ENCODE data around the gene AFMID. TPM values are rescaled to one million over a fixed set of nuclear protein-coding genes. Genes with fewer than 3 reads are reported as not detected.

AFMID gene
- total RNA-seq, 1 experiment from 2014 or later = 45.1 TPM

DNA sequence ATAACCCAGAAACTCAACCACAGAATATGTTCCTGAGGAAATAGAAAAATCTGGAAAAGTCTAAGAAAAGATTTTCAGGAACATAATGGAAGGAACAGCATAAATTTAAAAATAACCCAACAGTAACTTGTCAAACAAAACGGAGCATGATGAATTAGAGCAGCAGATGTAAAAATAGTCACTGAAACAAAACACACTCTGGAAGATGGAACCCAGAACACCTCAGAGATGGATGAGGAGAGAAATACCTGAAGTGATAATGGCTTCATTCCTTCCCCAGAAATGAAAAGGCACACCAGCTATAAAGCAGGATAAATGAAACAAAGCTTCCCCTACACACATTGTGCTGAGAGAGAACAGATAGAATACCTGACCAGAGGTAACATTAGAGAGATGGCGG, 6.7 kb upstream of the AFMID start (continued):
- TF ChIP-seq, protein P1, sequence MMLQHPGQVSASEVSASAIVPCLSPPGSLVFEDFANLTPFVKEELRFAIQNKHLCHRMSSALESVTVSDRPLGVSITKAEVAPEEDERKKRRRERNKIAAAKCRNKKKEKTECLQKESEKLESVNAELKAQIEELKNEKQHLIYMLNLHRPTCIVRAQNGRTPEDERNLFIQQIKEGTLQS (CRISPR knock-in tag; conservative IDR thresholded peaks at IDR 0.05) = no peak
- TF ChIP-seq, protein P2, sequence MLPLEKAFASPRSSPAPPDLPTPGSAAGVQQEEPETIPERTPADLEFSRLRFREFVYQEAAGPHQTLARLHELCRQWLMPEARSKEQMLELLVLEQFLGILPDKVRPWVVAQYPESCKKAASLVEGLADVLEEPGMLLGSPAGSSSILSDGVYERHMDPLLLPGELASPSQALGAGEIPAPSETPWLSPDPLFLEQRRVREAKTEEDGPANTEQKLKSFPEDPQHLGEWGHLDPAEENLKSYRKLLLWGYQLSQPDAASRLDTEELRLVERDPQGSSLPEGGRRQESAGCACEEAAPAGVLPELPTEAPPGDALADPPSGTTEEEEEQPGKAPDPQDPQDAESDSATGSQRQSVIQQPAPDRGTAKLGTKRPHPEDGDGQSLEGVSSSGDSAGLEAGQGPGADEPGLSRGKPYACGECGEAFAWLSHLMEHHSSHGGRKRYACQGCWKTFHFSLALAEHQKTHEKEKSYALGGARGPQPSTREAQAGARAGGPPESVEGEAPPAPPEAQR (CRISPR knock-in tag; IDR thresholded peaks at IDR 0.05) = no peak
- no peak for TF ChIP-seq CREM (CRISPR knock-in tag; IDR thresholded peaks at IDR 0.05)
- TF ChIP-seq HMGA2 (CRISPR knock-in tag; IDR thresholded peaks at IDR 0.05) = no peak
- TF ChIP-seq EMX1 (CRISPR knock-in tag; IDR thresholded peaks at IDR 0.05) = no peak
- TF ChIP-seq GABPB1 (CRISPR knock-in tag; IDR thresholded peaks at IDR 0.05) = no peak
- TF ChIP-seq IRF2 (CRISPR knock-in tag; IDR thresholded peaks at IDR 0.05; ENCODE audit: borderline replicate concordance, low read depth) = no peak
- TF ChIP-seq, protein P3, sequence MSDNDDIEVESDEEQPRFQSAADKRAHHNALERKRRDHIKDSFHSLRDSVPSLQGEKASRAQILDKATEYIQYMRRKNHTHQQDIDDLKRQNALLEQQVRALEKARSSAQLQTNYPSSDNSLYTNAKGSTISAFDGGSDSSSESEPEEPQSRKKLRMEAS (CRISPR knock-in tag; IDR thresholded peaks at IDR 0.05) = no peak
- TF ChIP-seq, protein P4, sequence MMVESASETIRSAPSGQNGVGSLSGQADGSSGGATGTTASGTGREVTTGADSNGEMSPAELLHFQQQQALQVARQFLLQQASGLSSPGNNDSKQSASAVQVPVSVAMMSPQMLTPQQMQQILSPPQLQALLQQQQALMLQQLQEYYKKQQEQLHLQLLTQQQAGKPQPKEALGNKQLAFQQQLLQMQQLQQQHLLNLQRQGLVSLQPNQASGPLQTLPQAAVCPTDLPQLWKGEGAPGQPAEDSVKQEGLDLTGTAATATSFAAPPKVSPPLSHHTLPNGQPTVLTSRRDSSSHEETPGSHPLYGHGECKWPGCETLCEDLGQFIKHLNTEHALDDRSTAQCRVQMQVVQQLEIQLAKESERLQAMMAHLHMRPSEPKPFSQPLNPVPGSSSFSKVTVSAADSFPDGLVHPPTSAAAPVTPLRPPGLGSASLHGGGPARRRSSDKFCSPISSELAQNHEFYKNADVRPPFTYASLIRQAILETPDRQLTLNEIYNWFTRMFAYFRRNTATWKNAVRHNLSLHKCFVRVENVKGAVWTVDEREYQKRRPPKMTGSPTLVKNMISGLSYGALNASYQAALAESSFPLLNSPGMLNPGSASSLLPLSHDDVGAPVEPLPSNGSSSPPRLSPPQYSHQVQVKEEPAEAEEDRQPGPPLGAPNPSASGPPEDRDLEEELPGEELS (CRISPR knock-in tag; IDR thresholded peaks at IDR 0.05) = no peak
- TF ChIP-seq, protein P5, sequence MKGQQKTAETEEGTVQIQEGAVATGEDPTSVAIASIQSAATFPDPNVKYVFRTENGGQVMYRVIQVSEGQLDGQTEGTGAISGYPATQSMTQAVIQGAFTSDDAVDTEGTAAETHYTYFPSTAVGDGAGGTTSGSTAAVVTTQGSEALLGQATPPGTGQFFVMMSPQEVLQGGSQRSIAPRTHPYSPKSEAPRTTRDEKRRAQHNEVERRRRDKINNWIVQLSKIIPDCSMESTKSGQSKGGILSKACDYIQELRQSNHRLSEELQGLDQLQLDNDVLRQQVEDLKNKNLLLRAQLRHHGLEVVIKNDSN (CRISPR knock-in tag; IDR thresholded peaks at IDR 0.05) = no peak
- TF ChIP-seq RELA (CRISPR knock-in tag; IDR thresholded peaks at IDR 0.05; ENCODE audit: borderline replicate concordance) = no peak

DNA sequence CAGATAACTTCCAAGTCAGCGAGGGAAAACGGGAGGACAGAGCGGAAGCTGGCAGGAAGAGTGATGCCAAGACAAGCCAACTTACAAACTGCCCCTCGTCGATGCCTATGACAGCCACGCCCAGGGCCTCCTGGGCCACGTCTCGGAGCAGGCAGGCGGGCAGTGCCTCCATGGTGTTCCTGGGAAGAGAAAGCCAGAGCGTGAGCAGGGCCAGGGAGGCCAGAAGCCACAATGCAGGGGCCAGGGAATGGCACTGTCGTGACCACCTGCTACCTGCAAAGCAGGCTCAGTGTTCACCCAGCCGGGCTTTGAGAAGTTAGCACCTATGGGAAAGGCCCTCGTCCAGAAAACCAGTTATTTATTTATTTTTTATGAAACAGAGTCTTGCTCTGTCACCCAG, 4.7 kb upstream of the AFMID start:
- ATAC-seq (no peak), DNase-seq (ENCODE audit: low spot score) (no peak)
- Mint-ChIP-seq H3K27me3 (ENCODE audit: low read depth) (no peaks in the 10 kb centered on the region), H3K4me3 (no peak overlapping the region), H3K4me1 (peaks cover 18% of the 10 kb centered on the region), H3K27ac (no peak overlapping the region), H3K36me3 (peaks cover 71% of the 10 kb centered on the region), H3K9me3 (no peaks in the 10 kb centered on the region)
- TF ChIP-seq, protein P6, sequence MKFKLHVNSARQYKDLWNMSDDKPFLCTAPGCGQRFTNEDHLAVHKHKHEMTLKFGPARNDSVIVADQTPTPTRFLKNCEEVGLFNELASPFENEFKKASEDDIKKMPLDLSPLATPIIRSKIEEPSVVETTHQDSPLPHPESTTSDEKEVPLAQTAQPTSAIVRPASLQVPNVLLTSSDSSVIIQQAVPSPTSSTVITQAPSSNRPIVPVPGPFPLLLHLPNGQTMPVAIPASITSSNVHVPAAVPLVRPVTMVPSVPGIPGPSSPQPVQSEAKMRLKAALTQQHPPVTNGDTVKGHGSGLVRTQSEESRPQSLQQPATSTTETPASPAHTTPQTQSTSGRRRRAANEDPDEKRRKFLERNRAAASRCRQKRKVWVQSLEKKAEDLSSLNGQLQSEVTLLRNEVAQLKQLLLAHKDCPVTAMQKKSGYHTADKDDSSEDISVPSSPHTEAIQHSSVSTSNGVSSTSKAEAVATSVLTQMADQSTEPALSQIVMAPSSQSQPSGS (CRISPR knock-in tag; IDR thresholded peaks at IDR 0.05; ENCODE audit: borderline replicate concordance, low read depth) = no peak
- TF ChIP-seq, protein P7, sequence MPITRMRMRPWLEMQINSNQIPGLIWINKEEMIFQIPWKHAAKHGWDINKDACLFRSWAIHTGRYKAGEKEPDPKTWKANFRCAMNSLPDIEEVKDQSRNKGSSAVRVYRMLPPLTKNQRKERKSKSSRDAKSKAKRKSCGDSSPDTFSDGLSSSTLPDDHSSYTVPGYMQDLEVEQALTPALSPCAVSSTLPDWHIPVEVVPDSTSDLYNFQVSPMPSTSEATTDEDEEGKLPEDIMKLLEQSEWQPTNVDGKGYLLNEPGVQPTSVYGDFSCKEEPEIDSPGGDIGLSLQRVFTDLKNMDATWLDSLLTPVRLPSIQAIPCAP (CRISPR knock-in tag; IDR thresholded peaks at IDR 0.05) = no peak
- TF ChIP-seq, protein P5 (CRISPR knock-in tag; IDR thresholded peaks at IDR 0.05) = no peak
- no peak for TF ChIP-seq SMAD4 (CRISPR knock-in tag; IDR thresholded peaks at IDR 0.05)
- no peak for TF ChIP-seq NR1H2 (CRISPR knock-in tag; IDR thresholded peaks at IDR 0.05)
- TF ChIP-seq PRRX2 (CRISPR knock-in tag; IDR thresholded peaks at IDR 0.05) = no peak
- ChIA-PET CTCF (interaction anchor here (1.1 to 1.7 kb wide), 2 partner anchors 24 to 69 kb away, joined by 3 to 4 read pairs; no protein-coding TSS in a partner anchor), POLR2A (interaction anchor here (0.7 kb wide), 1 partner anchor 11 kb away, joined by 7 read pairs; no protein-coding TSS in a partner anchor)
